Trophoblast cell (in vitro differentiated cells and primary cell): ENCODE data around the gene IZUMO2.

Experiments
- DNase-seq, 2 donors: peaks; one replicate each; pipeline ENCODE4 v3.0.0-alpha.2; 2016
- H2AFZ ChIP-seq: 2 replicates; pipeline ENCODE4 v1.6.1; 2013; ENCODE audit warnings: low read length, moderate library complexity, mild to moderate bottlenecking; ENCODE audit not compliant: insufficient read depth, poor library complexity
- H2AK5ac ChIP-seq: 2 replicates; pipeline ENCODE4 v1.6.1; 2013; ENCODE audit warnings: mild to moderate bottlenecking, low read length
- H2BK120ac ChIP-seq: 2 replicates; pipeline ENCODE4 v1.6.1; 2013; ENCODE audit warnings: low read length, mild to moderate bottlenecking, moderate library complexity; ENCODE audit not compliant: insufficient read depth, poor library complexity
- H2BK12ac ChIP-seq: 2 replicates; pipeline ENCODE4 v1.6.1; 2013; ENCODE audit warnings: mild to moderate bottlenecking, low read length, moderate library complexity
- H2BK5ac ChIP-seq: 2 replicates; pipeline ENCODE4 v1.6.1; 2013; ENCODE audit warnings: low read length, low read depth, moderate library complexity, mild to moderate bottlenecking; ENCODE audit not compliant: poor library complexity
- H3K14ac ChIP-seq: 2 replicates; pipeline ENCODE4 v1.6.1; 2013; ENCODE audit warnings: mild to moderate bottlenecking, low read length
- H3K18ac ChIP-seq: 2 replicates; pipeline ENCODE4 v1.6.1; 2013; ENCODE audit warnings: mild to moderate bottlenecking, low read length
- H3K23ac ChIP-seq: 2 replicates; pipeline ENCODE4 v1.6.1; 2013; ENCODE audit warnings: low read length
- H3K27ac ChIP-seq: 2 replicates; pipeline ENCODE4 v1.5.1; 2013; ENCODE audit warnings: low read depth, mild to moderate bottlenecking, inconsistent platforms, low read length, moderate library complexity
- H3K27me3 ChIP-seq: 2 replicates; pipeline ENCODE4 v1.6.1; 2013; ENCODE audit warnings: inconsistent platforms, mild to moderate bottlenecking, low read length, moderate library complexity; ENCODE audit not compliant: insufficient read depth
- H3K36me3 ChIP-seq, 2 experiments: 1 replicate in 1 of 2; 2 replicates in 1 of 2; pipeline ENCODE4 v1.6.1; 2013; ENCODE audit warnings: low read length in 2 of 2, mild to moderate bottlenecking in 2 of 2, moderate library complexity in 1 of 2; ENCODE audit not compliant: insufficient read depth in 2 of 2, control insufficient read depth in 1 of 2
- H3K4ac ChIP-seq: 2 replicates; pipeline ENCODE4 v1.6.1; 2013; ENCODE audit warnings: low read depth, mild to moderate bottlenecking, low read length, moderate library complexity
- H3K4me1 ChIP-seq, 2 experiments: 1 replicate in 1 of 2; 2 replicates in 1 of 2; pipeline ENCODE4 v1.6.1; 2013; ENCODE audit warnings: low read length in 2 of 2, mild to moderate bottlenecking in 2 of 2, moderate library complexity in 1 of 2; ENCODE audit not compliant: insufficient read depth in 2 of 2, control insufficient read depth in 1 of 2
- H3K4me2 ChIP-seq: 2 replicates; pipeline ENCODE4 v1.6.1; 2013; ENCODE audit warnings: inconsistent platforms, mild to moderate bottlenecking, low read length, moderate library complexity
- H3K4me3 ChIP-seq: 2 replicates; pipeline ENCODE4 v1.5.1; 2013; ENCODE audit warnings: mild to moderate bottlenecking, low read depth, low read length, inconsistent platforms
- H3K79me1 ChIP-seq: one replicate; pipeline ENCODE4 v1.6.1; 2013; ENCODE audit warnings: low read length
- H3K79me2 ChIP-seq: 2 replicates; pipeline ENCODE4 v1.6.1; 2013; ENCODE audit warnings: low read length, mild to moderate bottlenecking; ENCODE audit not compliant: control insufficient read depth, insufficient read depth, poor library complexity
- H3K9ac ChIP-seq: 2 replicates; pipeline ENCODE4 v1.6.1; 2013; ENCODE audit warnings: mild to moderate bottlenecking, low read length
- H3K9me3 ChIP-seq: 2 replicates; pipeline ENCODE4 v1.6.1; 2013; ENCODE audit warnings: low read depth, mild to moderate bottlenecking, control low read depth, inconsistent platforms, low read length; ENCODE audit not compliant: insufficient read depth
- H4K12ac ChIP-seq: 2 replicates; pipeline ENCODE4 v1.6.1; 2013; ENCODE audit warnings: low read depth, mild to moderate bottlenecking, low read length, moderate library complexity
- H4K8ac ChIP-seq: 2 replicates; pipeline ENCODE4 v1.6.1; 2013; ENCODE audit warnings: low read depth, mild to moderate bottlenecking, low read length, moderate library complexity
- H4K91ac ChIP-seq: one replicate; pipeline ENCODE4 v1.6.1; 2013; ENCODE audit warnings: low read depth, mild to moderate bottlenecking, low read length, moderate library complexity
- WGBS: extraction: QIAGEN DNeasy Blood & Tissue Kit; methylation state at CpG from one replicate; pipeline ENCODE4 v1.1.7; 2013; ENCODE audit warnings: missing lambda C conversion rate; ENCODE audit not compliant: insufficient read length, insufficient coverage; ENCODE audit errors: extremely low coverage; 5-methylcytosine and 5-hydroxymethylcytosine counted together

The IZUMO2 gene

GRCh38 chr19:50206191-50206590 is 43.1 kb upstream of the IZUMO2 start:
- Histone ChIP-seq H2AK5ac (no peak overlapping the region), H3K4me3 (no peak overlapping the region), H3K14ac (no peak overlapping the region), H4K12ac (no peak overlapping the region), H3K9ac (no peak overlapping the region), H2BK12ac (no peak overlapping the region), H3K4ac (no peak overlapping the region), H3K27me3 (no peaks in the 10 kb centered on the region), H3K4me2 (peak overlapping the region; percentile 57), H3K79me1 (no peaks in the 10 kb centered on the region), H2AFZ (no peak overlapping the region), H3K79me2 (peaks cover 2% of the 10 kb centered on the region), H3K4me1 (peaks cover 3 to 19% of the 10 kb centered on the region in 2 experiments), H2BK5ac (no peak overlapping the region), H3K9me3 (no peaks in the 10 kb centered on the region), H2BK120ac (no peak overlapping the region), H3K36me3 (peaks cover 0 to 2% of the 10 kb centered on the region in 2 experiments), H3K23ac (no peak overlapping the region), H4K91ac (peak overlapping the region; percentile 28), H4K8ac (no peak overlapping the region), H3K18ac (no peak overlapping the region), H3K27ac (no peak overlapping the region)
- DNase-seq = no peak
- WGBS = no CpG with 5 or more reads among the region's 6 CpGs

GRCh38 chr19:50205681-50206138 is 42.6 kb upstream of the IZUMO2 start:
- Histone ChIP-seq H3K79me1 (no peaks in the 10 kb centered on the region), H3K4me2 (peak overlapping the region; percentile 57), H3K27ac (no peak overlapping the region), H3K9ac (no peak overlapping the region), H3K18ac (no peak overlapping the region), H3K27me3 (no peaks in the 10 kb centered on the region), H3K9me3 (no peaks in the 10 kb centered on the region), H3K36me3 (peaks cover 0 to 2% of the 10 kb centered on the region in 2 experiments), H2AK5ac (no peak overlapping the region), H3K4ac (peak overlapping the region; percentile 28), H4K8ac (peak overlapping the region; percentile 35), H3K4me1 (peaks cover 3 to 19% of the 10 kb centered on the region in 2 experiments), H2AFZ (no peak overlapping the region), H2BK5ac (peak overlapping the region; percentile 63), H3K23ac (no peak overlapping the region), H3K79me2 (peaks cover 2% of the 10 kb centered on the region), H4K91ac (peak overlapping the region; percentile 27), H4K12ac (no peak overlapping the region), H2BK120ac (peak overlapping the region; percentile 57), H2BK12ac (no peak overlapping the region), H3K4me3 (no peak overlapping the region), H3K14ac (no peak overlapping the region)
- no CpG with 5 or more reads among the region's 12 CpGs for WGBS
- DNase-seq = no peak

DNA sequence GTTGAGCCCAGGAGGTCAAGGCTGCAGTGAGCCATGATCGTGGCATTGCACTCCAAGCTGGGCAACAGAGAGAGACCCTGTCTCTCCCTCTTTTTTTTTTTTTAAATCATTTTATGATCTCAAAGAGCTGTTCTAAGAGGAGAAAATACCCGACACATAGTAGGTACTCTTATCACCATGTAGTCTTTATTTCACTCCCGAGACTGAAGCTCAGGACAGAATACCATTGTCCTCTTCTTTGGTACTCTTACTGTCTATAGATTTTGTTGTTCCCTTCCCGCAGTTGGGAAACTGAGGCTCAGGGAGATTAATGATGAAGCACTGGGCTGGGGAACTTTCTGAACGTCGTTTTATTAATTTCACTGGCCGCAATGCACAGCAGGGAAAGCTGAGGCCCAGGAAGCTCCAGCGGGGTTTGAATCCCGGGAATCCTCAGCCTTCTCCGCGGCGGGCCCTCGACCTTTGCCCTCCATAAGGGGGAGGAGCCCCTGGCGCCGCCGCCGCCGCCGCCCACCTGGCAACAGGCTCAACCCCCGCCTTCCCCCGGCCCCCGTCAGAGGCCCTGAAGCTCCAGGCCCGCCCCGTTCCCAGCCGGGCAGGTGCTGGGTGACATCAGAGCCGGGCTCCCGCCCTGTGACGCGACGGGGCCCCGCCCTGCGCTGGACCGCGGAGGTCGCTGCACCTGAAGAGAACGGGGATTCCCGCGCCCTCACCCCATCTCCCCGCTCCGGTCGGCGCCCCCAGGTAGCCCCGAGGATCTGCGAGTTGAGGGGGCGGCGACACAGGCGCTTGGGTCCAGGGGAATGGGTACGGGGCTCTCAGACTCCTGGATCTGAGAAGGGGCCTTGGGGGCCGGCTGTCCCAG is 42.0 kb upstream of the IZUMO2 start:
- no peak overlapping the region for H4K12ac ChIP-seq
- H2AK5ac ChIP-seq = peak overlapping the region; percentile 82
- H3K23ac ChIP-seq = no peak overlapping the region
- no peak overlapping the region for H3K9ac ChIP-seq
- H3K4me1 ChIP-seq = peaks cover 3 to 19% of the 10 kb centered on the region in 2 experiments
- peak overlapping the region; percentile 42 for H4K91ac ChIP-seq
- H3K27ac ChIP-seq = no peak overlapping the region
- peak overlapping the region; percentile 57 for H3K4me2 ChIP-seq
- H2BK12ac ChIP-seq = peak overlapping the region; percentile 42
- peak overlapping the region; percentile 28 for H3K4ac ChIP-seq
- no peaks in the 10 kb centered on the region for H3K79me1 ChIP-seq
- peak overlapping the region; percentile 35 for H4K8ac ChIP-seq
- no peaks in the 10 kb centered on the region for H3K36me3 ChIP-seq
- H3K4me3 ChIP-seq = no peak overlapping the region
- peak overlapping the region; percentile 57 for H2BK120ac ChIP-seq
- H3K27me3 ChIP-seq = no peaks in the 10 kb centered on the region
- H3K79me2 ChIP-seq = peaks cover 2% of the 10 kb centered on the region
- no peak overlapping the region for H2AFZ ChIP-seq
- WGBS = no CpG with 5 or more reads among the region's 49 CpGs
- H2BK5ac ChIP-seq = peak overlapping the region; percentile 63
- H3K18ac ChIP-seq = no peak overlapping the region
- H3K9me3 ChIP-seq = no peaks in the 10 kb centered on the region
- no peak overlapping the region for H3K14ac ChIP-seq
- DNase-seq = peak in 1 of 2 donors; percentile 8

GRCh38 chr19:50204081-50204428 is 41.0 kb upstream of the IZUMO2 start:
- Histone ChIP-seq H4K8ac (no peak overlapping the region), H3K27ac (no peak overlapping the region)
- no CpG with 5 or more reads among the region's 7 CpGs for WGBS

More at GRCh38 chr19:50204081-50204428, 41.0 kb upstream of the IZUMO2 start:
- H3K18ac ChIP-seq = no peak overlapping the region
- H3K4ac ChIP-seq = no peak overlapping the region
- H3K79me2 ChIP-seq = peaks cover 2% of the 10 kb centered on the region
- H4K12ac ChIP-seq = no peak overlapping the region
- no peak for DNase-seq
- no peaks in the 10 kb centered on the region for H3K36me3 ChIP-seq
- H3K4me3 ChIP-seq = peak overlapping the region; percentile 77
- H2AFZ ChIP-seq = no peak overlapping the region
- H3K23ac ChIP-seq = no peak overlapping the region
- H3K14ac ChIP-seq = no peak overlapping the region
- H3K9me3 ChIP-seq = no peaks in the 10 kb centered on the region
- H4K91ac ChIP-seq = peak overlapping the region; percentile 31
- H2AK5ac ChIP-seq = no peak overlapping the region
- peak overlapping the region; percentile 81 for H3K4me2 ChIP-seq
- H2BK12ac ChIP-seq = no peak overlapping the region
- H3K27me3 ChIP-seq = no peaks in the 10 kb centered on the region
- H3K4me1 ChIP-seq = peaks cover 3 to 19% of the 10 kb centered on the region in 2 experiments
- H2BK5ac ChIP-seq = no peak overlapping the region
- no peak overlapping the region for H3K9ac ChIP-seq
- no peak overlapping the region for H2BK120ac ChIP-seq
- no peaks in the 10 kb centered on the region for H3K79me1 ChIP-seq
